Measurements from ENCODE around the gene SHKBP1. TPM values are rescaled to one million over a fixed set of nuclear protein-coding genes. Genes with fewer than 3 reads are reported as not detected.
"Not testable (repeated sequence)": the region's sequence is repeated elsewhere in the genome, so short reads cannot be mapped to it uniquely, and the experiment has no call there.

Gene SHKBP1
- total RNA-seq, 1 donor: 55.9 TPM

- Histone ChIP-seq H3K4me3 (ENCODE audit: low read length) (no peak overlapping the region), H3K9me3 (ENCODE audit: low read depth, low read length) (no peaks in the 10 kb centered on the region), H3K27me3 (ENCODE audit: insufficient read depth, low read length) (peaks cover 43% of the 10 kb centered on the region), H3K4me1 (ENCODE audit: insufficient read depth, low read length) (peaks cover 4% of the 10 kb centered on the region)
These were observed 27.5 kb upstream of the SHKBP1 start for GRCh38 chr19:40549007-40549708.

DNA sequence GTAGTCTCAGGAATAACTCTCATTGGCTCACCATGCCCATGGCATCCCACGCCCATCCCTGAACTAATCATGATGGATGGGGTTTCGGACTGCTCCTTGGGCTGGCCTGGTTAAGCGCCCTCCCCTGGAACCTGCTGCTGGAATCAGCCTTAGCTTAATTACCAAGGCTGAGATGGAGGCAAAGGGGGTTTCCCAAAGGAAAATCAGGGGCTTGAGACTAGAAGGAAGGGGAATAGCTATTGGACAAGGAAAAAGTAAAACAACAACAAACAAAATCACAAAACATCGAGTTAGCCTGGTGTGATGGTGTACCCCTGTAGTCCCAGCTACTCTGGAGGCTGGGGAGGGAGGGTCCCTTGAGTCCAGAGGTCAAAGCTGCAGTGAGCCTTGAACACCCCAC, 25.7 kb upstream of the SHKBP1 start:
- H3K27me3 ChIP-seq (ENCODE audit: insufficient read depth, low read length): peaks cover 50% of the 10 kb centered on the region
- no peak overlapping the region for H3K4me3 ChIP-seq (ENCODE audit: low read length)
- H3K4me1 ChIP-seq (ENCODE audit: insufficient read depth, low read length): peaks cover 4% of the 10 kb centered on the region
- H3K9me3 ChIP-seq (ENCODE audit: low read depth, low read length): no peaks in the 10 kb centered on the region

GRCh38 chr19:40552848-40553247, 23.8 kb upstream of the SHKBP1 start:
- Histone ChIP-seq H3K9me3 (ENCODE audit: low read depth, low read length) (no peaks in the 10 kb centered on the region), H3K4me1 (ENCODE audit: insufficient read depth, low read length) (peaks cover 4% of the 10 kb centered on the region), H3K4me3 (ENCODE audit: low read length) (no peak overlapping the region), H3K27me3 (ENCODE audit: insufficient read depth, low read length) (peaks cover 41% of the 10 kb centered on the region)

DNA sequence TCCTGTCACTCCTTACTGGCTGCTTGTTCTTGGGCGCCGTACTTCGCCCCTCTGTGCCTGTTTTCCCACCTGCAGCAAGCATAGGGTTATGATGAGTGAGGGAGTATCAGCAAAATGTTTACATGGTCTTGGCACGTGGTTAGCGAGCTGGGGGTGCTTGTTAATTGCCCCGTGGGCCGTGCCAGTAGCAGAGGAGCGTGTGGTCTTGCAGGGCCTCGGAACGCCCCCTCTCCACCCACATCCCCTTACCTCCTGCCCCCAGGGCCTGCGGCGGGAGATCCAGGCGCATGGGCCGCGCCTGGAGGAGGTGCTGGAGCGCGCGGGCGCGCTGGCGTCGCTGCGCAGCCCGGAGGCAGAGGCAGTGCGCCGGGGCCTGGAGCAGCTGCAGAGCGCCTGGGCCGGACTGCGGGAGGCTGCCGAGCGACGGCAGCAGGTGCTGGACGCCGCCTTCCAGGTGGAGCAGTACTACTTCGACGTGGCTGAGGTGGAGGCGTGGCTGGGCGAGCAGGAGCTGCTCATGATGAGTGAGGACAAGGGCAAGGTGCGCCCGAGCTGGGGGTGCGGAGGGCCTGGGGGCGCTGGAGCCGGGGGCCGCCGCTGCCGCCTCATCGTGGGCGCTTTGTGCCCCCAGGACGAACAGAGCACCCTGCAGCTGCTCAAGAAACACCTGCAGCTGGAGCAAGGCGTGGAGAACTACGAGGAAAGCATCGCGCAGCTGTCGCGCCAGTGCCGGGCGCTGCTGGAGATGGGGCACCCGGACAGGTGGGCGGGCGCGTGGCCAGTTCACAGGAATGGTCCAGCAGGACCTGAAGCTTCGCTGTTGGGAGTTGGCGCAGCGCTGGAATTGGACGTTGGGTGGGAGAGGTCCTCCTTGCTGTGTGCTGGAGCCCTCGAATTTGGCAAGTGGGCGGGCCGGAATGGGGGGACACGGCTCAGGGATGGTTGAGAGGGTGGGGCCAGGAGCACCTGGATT, 22.5 kb upstream of the SHKBP1 start:
- Histone ChIP-seq H3K4me1 (ENCODE audit: insufficient read depth, low read length) (no peaks in the 10 kb centered on the region), H3K27me3 (ENCODE audit: insufficient read depth, low read length) (peaks cover 32% of the 10 kb centered on the region), H3K9me3 (ENCODE audit: low read depth, low read length) (no peaks in the 10 kb centered on the region), H3K4me3 (ENCODE audit: low read length) (no peak overlapping the region)

GRCh38 chr19:40555978-40556689, 20.5 kb upstream of the SHKBP1 start:
- H3K4me1 ChIP-seq (ENCODE audit: insufficient read depth, low read length): no peaks in the 10 kb centered on the region
- peaks cover 26% of the 10 kb centered on the region for H3K27me3 ChIP-seq (ENCODE audit: insufficient read depth, low read length)
- no peak overlapping the region for H3K4me3 ChIP-seq (ENCODE audit: low read length)
- H3K9me3 ChIP-seq (ENCODE audit: low read depth, low read length): no peaks in the 10 kb centered on the region

- peaks cover 25% of the 10 kb centered on the region for H3K27me3 ChIP-seq (ENCODE audit: insufficient read depth, low read length)
- no peak overlapping the region for H3K4me3 ChIP-seq (ENCODE audit: low read length)
- H3K9me3 ChIP-seq (ENCODE audit: low read depth, low read length): no peaks in the 10 kb centered on the region
These were observed 19.6 kb upstream of the SHKBP1 start for GRCh38 chr19:40556953-40557530.

DNA sequence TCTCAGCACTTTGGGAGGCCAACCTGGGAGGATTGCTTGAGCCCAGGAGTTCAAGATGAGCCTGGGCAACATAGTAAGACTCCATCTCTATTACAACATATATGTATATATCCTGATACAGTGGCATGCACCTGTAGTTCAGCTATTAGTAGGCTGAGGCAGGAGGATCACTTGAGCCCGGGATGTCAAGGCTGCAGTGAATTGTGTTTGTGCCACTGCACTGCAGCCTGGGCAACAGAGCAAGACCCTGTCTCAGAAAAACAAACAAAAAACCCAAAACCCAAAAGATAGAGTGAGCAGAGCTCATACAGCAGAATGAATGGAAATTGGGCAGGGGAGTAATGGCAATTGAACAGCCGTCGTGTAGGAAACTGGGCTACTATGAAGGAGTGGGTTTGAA, 17.3 kb upstream of the SHKBP1 start:
- no peak overlapping the region for H3K4me3 ChIP-seq (ENCODE audit: low read length)
- no peaks in the 10 kb centered on the region for H3K4me1 ChIP-seq (ENCODE audit: insufficient read depth, low read length)
- no peaks in the 10 kb centered on the region for H3K9me3 ChIP-seq (ENCODE audit: low read depth, low read length)
- H3K27me3 ChIP-seq (ENCODE audit: insufficient read depth, low read length): peaks cover 9% of the 10 kb centered on the region

More at GRCh38 chr19:40556953-40557530, 19.6 kb upstream of the SHKBP1 start:
- no peaks in the 10 kb centered on the region for H3K4me1 ChIP-seq (ENCODE audit: insufficient read depth, low read length)

- peaks cover 3% of the 10 kb centered on the region for H3K27me3 ChIP-seq (ENCODE audit: insufficient read depth, low read length)
- no peaks in the 10 kb centered on the region for H3K4me1 ChIP-seq (ENCODE audit: insufficient read depth, low read length)
- no peaks in the 10 kb centered on the region for H3K9me3 ChIP-seq (ENCODE audit: low read depth, low read length)
- H3K4me3 ChIP-seq (ENCODE audit: low read length): no peak overlapping the region
These were observed 16.6 kb upstream of the SHKBP1 start for GRCh38 chr19:40560092-40560507.

- Histone ChIP-seq H3K4me3 (ENCODE audit: low read length) (no peak overlapping the region), H3K9me3 (ENCODE audit: low read depth, low read length) (no peaks in the 10 kb centered on the region), H3K4me1 (ENCODE audit: insufficient read depth, low read length) (no peaks in the 10 kb centered on the region), H3K27me3 (ENCODE audit: insufficient read depth, low read length) (peaks cover 17% of the 10 kb centered on the region)
These were observed 14.7 kb upstream of the SHKBP1 start for GRCh38 chr19:40561947-40562346.

- H3K4me3 ChIP-seq (ENCODE audit: low read length); H3K4me1 ChIP-seq (ENCODE audit: insufficient read depth, low read length); H3K9me3 ChIP-seq (ENCODE audit: low read depth, low read length): not testable (repeated sequence)
- peaks cover 39% of the 10 kb centered on the region for H3K27me3 ChIP-seq (ENCODE audit: insufficient read depth, low read length)
These were observed 12.1 kb upstream of the SHKBP1 start for GRCh38 chr19:40564535-40564934.

DNA sequence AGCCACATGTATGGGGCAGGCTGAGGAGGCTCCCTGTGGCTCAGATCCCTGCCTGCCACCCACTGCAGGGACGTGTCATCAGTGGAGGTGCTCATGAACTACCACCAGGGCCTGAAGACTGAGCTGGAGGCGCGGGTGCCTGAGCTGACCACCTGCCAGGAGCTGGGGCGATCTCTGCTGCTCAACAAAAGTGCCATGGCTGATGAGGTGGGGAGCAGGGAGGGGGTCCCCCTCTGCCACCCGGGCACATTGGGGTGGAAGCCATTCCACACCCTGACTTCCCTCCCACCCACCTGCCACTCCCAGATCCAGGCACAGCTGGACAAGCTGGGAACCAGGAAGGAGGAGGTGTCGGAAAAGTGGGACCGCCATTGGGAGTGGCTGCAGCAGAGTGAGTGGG, 11.3 kb upstream of the SHKBP1 start:
- H3K9me3 ChIP-seq (ENCODE audit: low read depth, low read length): no peaks in the 10 kb centered on the region
- H3K27me3 ChIP-seq (ENCODE audit: insufficient read depth, low read length): peaks cover 39% of the 10 kb centered on the region
- H3K4me1 ChIP-seq (ENCODE audit: insufficient read depth, low read length): peaks cover 14% of the 10 kb centered on the region
- no peak overlapping the region for H3K4me3 ChIP-seq (ENCODE audit: low read length)

GRCh38 chr19:40565910-40566495, 10.7 kb upstream of the SHKBP1 start:
- Histone ChIP-seq H3K9me3 (ENCODE audit: low read depth, low read length) (no peaks in the 10 kb centered on the region), H3K4me3 (ENCODE audit: low read length) (no peak overlapping the region), H3K27me3 (ENCODE audit: insufficient read depth, low read length) (peaks cover 36% of the 10 kb centered on the region), H3K4me1 (ENCODE audit: insufficient read depth, low read length) (peaks cover 18% of the 10 kb centered on the region)

DNA sequence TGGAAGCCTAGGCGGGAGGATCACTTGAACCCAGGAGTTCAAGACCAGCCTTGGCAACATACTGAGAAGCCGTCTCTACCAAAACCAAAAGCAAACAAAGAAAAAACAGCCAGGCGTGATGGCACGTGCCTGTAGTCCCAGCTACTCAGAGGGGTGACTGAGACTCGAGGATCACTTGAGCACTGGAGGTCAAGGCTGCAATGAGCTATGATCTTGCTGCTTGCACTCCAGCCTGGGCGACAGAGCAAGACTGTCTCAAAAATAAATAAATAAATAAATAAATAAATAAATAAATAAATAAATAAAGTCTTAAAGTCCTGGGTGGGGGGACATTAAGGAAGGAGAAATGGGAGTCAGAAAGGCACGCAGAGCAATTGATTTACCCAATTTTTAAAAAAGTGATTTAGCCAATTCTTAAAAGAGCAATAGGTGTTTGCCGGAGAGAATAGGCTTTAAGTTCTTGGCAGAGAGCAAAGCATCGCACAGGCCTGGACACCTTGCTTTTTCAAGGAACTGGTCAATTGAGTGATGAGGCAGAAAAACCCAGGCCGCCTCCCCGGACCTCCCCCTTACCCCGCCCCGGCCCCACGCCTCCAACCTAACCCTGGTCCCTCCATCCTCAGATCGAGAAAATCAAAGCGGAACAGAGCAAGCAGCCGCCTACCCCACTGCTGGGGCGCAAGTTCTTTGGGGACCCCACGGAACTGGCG, 9.5 kb upstream of the SHKBP1 start:
- Histone ChIP-seq H3K4me3 (ENCODE audit: low read length) (no peak overlapping the region), H3K4me1 (ENCODE audit: insufficient read depth, low read length) (peaks cover 21% of the 10 kb centered on the region), H3K27me3 (ENCODE audit: insufficient read depth, low read length) (peaks cover 36% of the 10 kb centered on the region), H3K9me3 (ENCODE audit: low read depth, low read length) (no peaks in the 10 kb centered on the region)

All from mononuclear cell (primary cell).